ENCODE measurements around the gene CEP104. TPM values are rescaled to one million over a fixed set of nuclear protein-coding genes. Genes with fewer than 3 reads are reported as not detected.

Gene CEP104
- total RNA-seq, 1 experiment from 2014 or later = 34.3 TPM

DNA sequence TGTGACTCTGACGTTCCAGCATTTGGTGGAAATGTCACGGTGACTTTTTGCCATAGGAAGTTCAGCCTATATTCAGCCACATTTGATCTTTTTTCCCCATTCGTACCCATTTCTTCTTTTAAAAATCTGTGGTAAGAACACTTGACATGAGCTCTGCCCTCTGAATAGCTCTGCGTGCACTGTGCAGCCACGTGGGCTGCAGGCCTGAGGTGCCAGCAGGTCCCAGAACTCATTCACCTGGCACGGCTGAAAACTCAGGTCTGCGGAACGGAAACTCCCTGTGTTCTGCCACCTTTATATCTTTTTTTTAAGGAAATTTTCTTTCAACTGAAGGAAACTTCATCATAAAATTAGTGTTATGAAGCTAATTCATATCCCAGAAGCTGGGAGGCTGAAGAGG, 28.6 kb downstream of the CEP104 start:
- CTCF ChIA-PET = no interaction called here
- Mint-ChIP-seq H3K36me3 (ENCODE audit: insufficient read depth, unreplicated experiment) (peaks cover 8% of the 10 kb centered on the region), H3K4me3 (ENCODE audit: low read depth, unreplicated experiment) (no peak overlapping the region), H3K27ac (ENCODE audit: unreplicated experiment) (no peak overlapping the region), H3K4me1 (ENCODE audit: low read depth, unreplicated experiment) (no peaks in the 10 kb centered on the region), H3K9me3 (ENCODE audit: low read depth, unreplicated experiment) (no peaks in the 10 kb centered on the region), H3K27me3 (ENCODE audit: unreplicated experiment) (no peaks in the 10 kb centered on the region)
- BruUV-seq (replicated peaks) = no TSS peak
- DNase-seq = no peak
- intact Hi-C loops (cut with micrococcal nuclease; ENCODE audit: unreplicated experiment) = no loop called here
- TF ChIP-seq, protein P1, sequence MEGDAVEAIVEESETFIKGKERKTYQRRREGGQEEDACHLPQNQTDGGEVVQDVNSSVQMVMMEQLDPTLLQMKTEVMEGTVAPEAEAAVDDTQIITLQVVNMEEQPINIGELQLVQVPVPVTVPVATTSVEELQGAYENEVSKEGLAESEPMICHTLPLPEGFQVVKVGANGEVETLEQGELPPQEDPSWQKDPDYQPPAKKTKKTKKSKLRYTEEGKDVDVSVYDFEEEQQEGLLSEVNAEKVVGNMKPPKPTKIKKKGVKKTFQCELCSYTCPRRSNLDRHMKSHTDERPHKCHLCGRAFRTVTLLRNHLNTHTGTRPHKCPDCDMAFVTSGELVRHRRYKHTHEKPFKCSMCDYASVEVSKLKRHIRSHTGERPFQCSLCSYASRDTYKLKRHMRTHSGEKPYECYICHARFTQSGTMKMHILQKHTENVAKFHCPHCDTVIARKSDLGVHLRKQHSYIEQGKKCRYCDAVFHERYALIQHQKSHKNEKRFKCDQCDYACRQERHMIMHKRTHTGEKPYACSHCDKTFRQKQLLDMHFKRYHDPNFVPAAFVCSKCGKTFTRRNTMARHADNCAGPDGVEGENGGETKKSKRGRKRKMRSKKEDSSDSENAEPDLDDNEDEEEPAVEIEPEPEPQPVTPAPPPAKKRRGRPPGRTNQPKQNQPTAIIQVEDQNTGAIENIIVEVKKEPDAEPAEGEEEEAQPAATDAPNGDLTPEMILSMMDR (IDR thresholded peaks at IDR 0.05; ENCODE audit: unreplicated experiment) = no peak

DNA sequence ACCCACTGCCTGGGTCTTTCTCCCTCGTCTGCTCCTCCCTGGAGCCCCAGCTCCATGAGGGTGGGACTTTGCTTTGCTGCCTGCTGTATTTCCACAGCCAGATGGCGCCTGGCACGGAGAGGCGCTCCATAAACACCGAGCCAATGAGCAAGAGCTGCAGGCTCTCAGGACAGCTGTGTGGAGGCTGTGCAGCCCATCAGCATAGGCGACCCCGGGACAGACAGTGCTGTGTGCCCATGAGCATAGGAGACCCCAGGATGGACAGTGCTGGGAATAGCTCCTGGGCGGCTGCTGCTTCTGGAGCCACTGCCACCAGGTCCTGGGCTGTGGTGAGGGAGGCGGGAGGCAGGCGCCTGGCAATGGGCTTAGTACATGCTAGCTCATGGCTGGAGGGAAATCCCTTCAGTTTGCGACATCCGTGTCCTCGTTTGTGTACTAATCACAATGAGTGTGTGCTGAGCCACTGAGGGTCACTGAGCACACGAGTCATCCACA, 29.2 kb downstream of the CEP104 start:
- peaks cover 10% of the 10 kb centered on the region for H3K36me3 Mint-ChIP-seq (ENCODE audit: insufficient read depth, unreplicated experiment)
- no peaks in the 10 kb centered on the region for H3K27me3 Mint-ChIP-seq (ENCODE audit: unreplicated experiment)
- no peak overlapping the region for H3K27ac Mint-ChIP-seq (ENCODE audit: unreplicated experiment)
- no TSS peak for BruUV-seq (replicated peaks)
- H3K4me1 Mint-ChIP-seq (ENCODE audit: low read depth, unreplicated experiment) = no peaks in the 10 kb centered on the region
- TF ChIP-seq, protein P1 (IDR thresholded peaks at IDR 0.05; ENCODE audit: unreplicated experiment) = no peak
- DNase-seq = no peak
- no peaks in the 10 kb centered on the region for H3K9me3 Mint-ChIP-seq (ENCODE audit: low read depth, unreplicated experiment)
- CTCF ChIA-PET = no interaction called here
- intact Hi-C loops (cut with micrococcal nuclease; ENCODE audit: unreplicated experiment) = no loop called here
- no peak overlapping the region for H3K4me3 Mint-ChIP-seq (ENCODE audit: low read depth, unreplicated experiment)

DNA sequence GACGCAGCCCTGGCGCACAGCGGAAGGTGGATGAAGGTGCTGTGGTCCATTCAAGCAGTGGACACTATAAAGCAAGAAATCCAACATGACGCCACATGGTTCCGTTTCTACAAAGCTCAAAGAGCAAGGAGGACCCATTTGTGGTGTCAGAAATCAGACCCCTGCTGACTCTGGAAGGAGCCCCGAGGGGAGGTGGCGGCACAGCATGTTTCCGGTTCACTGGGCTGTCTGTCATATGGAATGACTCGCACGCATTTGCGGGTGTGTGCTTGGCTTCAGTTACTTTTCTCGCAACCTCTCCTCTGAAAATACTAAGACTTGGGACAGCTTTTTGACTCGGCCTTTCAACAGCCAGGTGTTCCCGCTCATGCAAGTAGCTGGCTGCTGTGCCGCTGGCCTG, 31.7 kb downstream of the CEP104 start:
- H3K27me3 Mint-ChIP-seq (ENCODE audit: unreplicated experiment) = no peaks in the 10 kb centered on the region

DNA sequence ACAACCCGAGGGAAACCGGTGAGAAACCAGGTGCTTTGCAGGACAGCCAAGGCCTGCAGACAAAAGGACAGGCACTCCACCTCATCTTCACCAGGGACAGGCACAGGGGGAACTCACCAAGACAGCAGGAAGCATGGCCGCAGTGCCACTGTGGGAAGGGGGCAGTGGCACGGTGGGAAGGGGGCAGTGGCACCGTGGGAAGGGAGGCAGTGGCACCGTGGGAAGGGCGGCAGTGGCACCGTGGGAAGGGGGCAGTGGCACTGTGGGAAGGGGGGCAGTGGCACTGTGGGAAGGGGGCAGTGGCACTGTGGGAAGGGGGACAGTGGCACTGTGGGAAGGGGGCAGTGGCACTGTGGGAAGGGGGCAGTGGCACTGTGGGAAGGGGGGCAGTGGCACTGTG, 32.4 kb downstream of the CEP104 start:
- Mint-ChIP-seq H3K27me3 (ENCODE audit: unreplicated experiment) (no peaks in the 10 kb centered on the region), H3K36me3 (ENCODE audit: insufficient read depth, unreplicated experiment) (peaks cover 10% of the 10 kb centered on the region), H3K27ac (ENCODE audit: unreplicated experiment) (no peak overlapping the region), H3K9me3 (ENCODE audit: low read depth, unreplicated experiment) (no peaks in the 10 kb centered on the region), H3K4me3 (ENCODE audit: low read depth, unreplicated experiment) (no peak overlapping the region), H3K4me1 (ENCODE audit: low read depth, unreplicated experiment) (no peaks in the 10 kb centered on the region)
- intact Hi-C loops (cut with micrococcal nuclease; ENCODE audit: unreplicated experiment) = no loop called here
- TF ChIP-seq, protein P1 (IDR thresholded peaks at IDR 0.05; ENCODE audit: unreplicated experiment) = no peak
- DNase-seq = no peak
- no TSS peak for BruUV-seq (replicated peaks)
- CTCF ChIA-PET = no interaction called here

More for the DNA sequence above, 31.7 kb downstream of the CEP104 start:
- Mint-ChIP-seq H3K36me3 (ENCODE audit: insufficient read depth, unreplicated experiment) (peaks cover 10% of the 10 kb centered on the region), H3K9me3 (ENCODE audit: low read depth, unreplicated experiment) (no peaks in the 10 kb centered on the region), H3K4me3 (ENCODE audit: low read depth, unreplicated experiment) (no peak overlapping the region), H3K4me1 (ENCODE audit: low read depth, unreplicated experiment) (no peaks in the 10 kb centered on the region), H3K27ac (ENCODE audit: unreplicated experiment) (no peak overlapping the region)
- BruUV-seq (replicated peaks) = no TSS peak
- intact Hi-C loops (cut with micrococcal nuclease; ENCODE audit: unreplicated experiment) = no loop called here
- CTCF ChIA-PET = no interaction called here
- TF ChIP-seq, protein P1 (IDR thresholded peaks at IDR 0.05; ENCODE audit: unreplicated experiment) = no peak
- no peak for DNase-seq
